ENCODE data around the gene HECTD4. TPM values are rescaled to one million over a fixed set of nuclear protein-coding genes. Genes with fewer than 3 reads are reported as not detected.
A peak's percentile ranks its signal among the peaks of the same experiment; 100 is the strongest.
"Not testable (repeated sequence)": the region's sequence is repeated elsewhere in the genome, so short reads cannot be mapped to it uniquely, and the experiment has no call there.

HECTD4 gene
- polyA plus RNA-seq, 1 donor: 38.1 TPM

GRCh38 chr12:112163056-112163455 is 219.2 kb downstream of the HECTD4 start:
- H3K9me3 ChIP-seq (ENCODE audit: control insufficient read depth, low read depth, low read length): peaks cover 4% of the 10 kb centered on the region
- H3K27ac ChIP-seq (ENCODE audit: low read length): no peak overlapping the region
- no peak for DNase-seq
- H3K4me1 ChIP-seq (ENCODE audit: control insufficient read depth, insufficient read depth, low read length): no peaks in the 10 kb centered on the region
- H3K27me3 ChIP-seq (ENCODE audit: control insufficient read depth, insufficient read depth, low read length): no peaks in the 10 kb centered on the region
- peaks cover 82% of the 10 kb centered on the region for H3K36me3 ChIP-seq (ENCODE audit: control insufficient read depth, insufficient read depth, low read length)
- no peak overlapping the region for H3K4me3 ChIP-seq (ENCODE audit: low read length)
- no CpG with 5 or more reads among the region's 8 CpGs for WGBS (ENCODE audit: insufficient coverage, low lambda C conversion rate)

DNA sequence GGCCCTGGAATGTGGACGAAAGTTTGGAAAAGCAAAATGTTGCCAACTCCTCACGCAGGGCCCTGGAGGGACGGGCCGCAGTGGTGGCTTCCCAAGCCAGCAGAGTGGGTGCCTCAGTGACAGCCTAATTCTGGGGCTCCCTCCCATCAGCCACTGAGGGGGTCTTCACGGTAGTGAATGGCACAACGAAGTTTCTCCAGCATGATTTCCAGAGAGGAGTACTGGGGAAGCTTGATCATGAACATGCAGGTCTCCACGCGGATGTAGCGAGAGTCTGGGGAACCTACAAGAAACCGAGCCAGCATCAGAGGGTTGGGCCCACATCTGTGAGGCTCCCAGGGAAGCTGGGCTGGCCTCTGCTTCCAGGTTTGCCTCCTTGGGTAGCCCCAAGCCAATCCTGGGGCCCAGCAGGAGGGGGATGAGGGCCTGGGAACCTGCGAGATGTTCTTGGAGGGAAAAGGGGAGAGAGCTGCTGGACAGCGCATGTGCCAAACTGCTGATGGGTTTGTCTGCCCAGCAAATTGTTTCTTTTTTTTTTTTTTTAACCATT is 219.9 kb downstream of the HECTD4 start:
- Histone ChIP-seq H3K27me3 (ENCODE audit: control insufficient read depth, insufficient read depth, low read length) (no peaks in the 10 kb centered on the region), H3K4me1 (ENCODE audit: control insufficient read depth, insufficient read depth, low read length) (no peaks in the 10 kb centered on the region), H3K36me3 (ENCODE audit: control insufficient read depth, insufficient read depth, low read length) (peaks cover 76% of the 10 kb centered on the region), H3K27ac (ENCODE audit: low read length) (no peak overlapping the region), H3K4me3 (ENCODE audit: low read length) (no peak overlapping the region), H3K9me3 (ENCODE audit: control insufficient read depth, low read depth, low read length) (peaks cover 4% of the 10 kb centered on the region)
- DNase-seq: no peak
- WGBS (ENCODE audit: insufficient coverage, low lambda C conversion rate): no CpG with 5 or more reads among the region's 12 CpGs

DNA sequence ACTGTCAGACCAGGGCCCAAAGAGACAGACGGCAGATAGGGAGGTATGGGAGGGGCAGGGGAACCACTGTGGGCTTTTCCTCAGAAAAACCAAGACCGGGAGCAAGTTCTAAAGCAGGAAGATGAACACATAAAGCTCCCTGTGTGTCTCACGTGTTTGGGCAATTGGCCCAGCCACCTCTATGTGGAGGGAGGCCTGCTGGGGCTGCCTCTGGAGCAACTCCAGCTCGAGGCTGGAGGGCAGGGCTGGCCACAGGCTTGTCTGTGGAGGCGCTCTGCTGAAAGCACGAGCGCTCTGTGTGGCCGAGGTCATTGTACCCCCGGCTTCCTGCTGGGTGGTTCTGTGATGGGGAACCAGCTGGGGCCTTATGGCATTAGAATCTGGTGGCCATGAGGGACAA is 220.5 kb downstream of the HECTD4 start:
- Histone ChIP-seq H3K9me3 (ENCODE audit: control insufficient read depth, low read depth, low read length) (peaks cover 4% of the 10 kb centered on the region), H3K36me3 (ENCODE audit: control insufficient read depth, insufficient read depth, low read length) (peaks cover 71% of the 10 kb centered on the region), H3K27ac (ENCODE audit: low read length) (no peak overlapping the region), H3K4me3 (ENCODE audit: low read length) (no peak overlapping the region), H3K27me3 (ENCODE audit: control insufficient read depth, insufficient read depth, low read length) (no peaks in the 10 kb centered on the region), H3K4me1 (ENCODE audit: control insufficient read depth, insufficient read depth, low read length) (no peaks in the 10 kb centered on the region)
- no CpG with 5 or more reads among the region's 9 CpGs for WGBS (ENCODE audit: insufficient coverage, low lambda C conversion rate)
- no peak for DNase-seq

GRCh38 chr12:112160611-112161010 is 221.6 kb downstream of the HECTD4 start:
- Histone ChIP-seq H3K27me3 (ENCODE audit: control insufficient read depth, insufficient read depth, low read length) (no peaks in the 10 kb centered on the region), H3K27ac (ENCODE audit: low read length) (no peak overlapping the region), H3K9me3 (ENCODE audit: control insufficient read depth, low read depth, low read length) (peaks cover 4% of the 10 kb centered on the region), H3K36me3 (ENCODE audit: control insufficient read depth, insufficient read depth, low read length) (peaks cover 62% of the 10 kb centered on the region), H3K4me1 (ENCODE audit: control insufficient read depth, insufficient read depth, low read length) (no peaks in the 10 kb centered on the region), H3K4me3 (ENCODE audit: low read length) (no peak overlapping the region)
- WGBS (ENCODE audit: insufficient coverage, low lambda C conversion rate): 83% methylated on average over 1 of the region's 6 CpGs
- DNase-seq: no peak

- H3K36me3 ChIP-seq (ENCODE audit: control insufficient read depth, insufficient read depth, low read length): peaks cover 61% of the 10 kb centered on the region
Measured at GRCh38 chr12:112159146-112159541, 223.1 kb downstream of the HECTD4 start.

DNA sequence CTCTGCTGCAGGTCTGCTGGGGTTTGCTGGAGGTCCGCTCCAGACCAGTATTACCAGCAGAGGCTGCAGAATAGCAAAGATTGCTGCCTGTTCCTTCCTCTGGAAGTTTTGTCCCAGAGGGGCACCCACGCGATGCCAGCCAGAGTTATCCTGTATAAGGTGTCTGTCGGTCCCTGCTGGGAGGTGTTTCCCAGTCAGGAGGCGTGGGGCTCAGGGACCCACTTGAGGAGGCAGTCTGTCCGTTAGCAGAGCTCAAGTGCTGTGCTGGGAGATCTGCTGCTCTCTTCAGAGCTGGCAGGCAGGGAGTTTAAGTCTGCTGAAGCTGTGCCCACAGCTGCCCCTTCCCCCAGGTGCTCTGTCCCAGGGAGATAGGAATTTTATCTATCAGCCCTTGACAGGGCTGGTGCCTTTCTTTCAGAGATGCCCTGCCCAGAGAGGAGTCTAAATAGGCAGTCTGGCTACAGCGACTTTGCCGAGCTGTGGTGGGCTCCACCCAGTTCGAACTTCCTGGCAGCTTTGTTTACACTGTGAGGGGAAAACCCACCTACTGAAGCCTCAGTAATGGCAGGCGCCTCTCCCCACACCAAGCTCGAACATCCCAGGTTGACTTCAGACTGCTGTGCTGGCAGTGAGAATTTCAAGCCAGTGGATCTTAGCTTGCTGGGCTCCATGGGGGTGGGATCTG is 223.6 kb downstream of the HECTD4 start:
- H3K4me3 ChIP-seq (ENCODE audit: low read length); H3K27ac ChIP-seq (ENCODE audit: low read length); H3K4me1 ChIP-seq (ENCODE audit: control insufficient read depth, insufficient read depth, low read length); H3K27me3 ChIP-seq (ENCODE audit: control insufficient read depth, insufficient read depth, low read length); DNase-seq; H3K9me3 ChIP-seq (ENCODE audit: control insufficient read depth, low read depth, low read length): not testable (repeated sequence)
- no CpG with 5 or more reads among the region's 11 CpGs for WGBS (ENCODE audit: insufficient coverage, low lambda C conversion rate)
- H3K36me3 ChIP-seq (ENCODE audit: control insufficient read depth, insufficient read depth, low read length): peaks cover 61% of the 10 kb centered on the region

More at GRCh38 chr12:112159146-112159541, 223.1 kb downstream of the HECTD4 start:
- Histone ChIP-seq H3K27ac (ENCODE audit: low read length) (no peak overlapping the region), H3K4me1 (ENCODE audit: control insufficient read depth, insufficient read depth, low read length) (no peaks in the 10 kb centered on the region), H3K27me3 (ENCODE audit: control insufficient read depth, insufficient read depth, low read length) (no peaks in the 10 kb centered on the region), H3K4me3 (ENCODE audit: low read length) (no peak overlapping the region), H3K9me3 (ENCODE audit: control insufficient read depth, low read depth, low read length) (peaks cover 4% of the 10 kb centered on the region)
- DNase-seq: no peak
- WGBS (ENCODE audit: insufficient coverage, low lambda C conversion rate): no CpG with 5 or more reads among the region's 6 CpGs

- Histone ChIP-seq H3K27me3 (ENCODE audit: control insufficient read depth, insufficient read depth, low read length) (no peaks in the 10 kb centered on the region), H3K36me3 (ENCODE audit: control insufficient read depth, insufficient read depth, low read length) (peaks cover 57% of the 10 kb centered on the region)
Measured at GRCh38 chr12:112153893-112154219, 228.4 kb downstream of the HECTD4 start.

GRCh38 chr12:112153181-112153892 is 228.9 kb downstream of the HECTD4 start:
- H3K36me3 ChIP-seq (ENCODE audit: control insufficient read depth, insufficient read depth, low read length): peaks cover 57% of the 10 kb centered on the region
- no peaks in the 10 kb centered on the region for H3K27me3 ChIP-seq (ENCODE audit: control insufficient read depth, insufficient read depth, low read length)
- no CpG with 5 or more reads among the region's 11 CpGs for WGBS (ENCODE audit: insufficient coverage, low lambda C conversion rate)
- peaks cover 3% of the 10 kb centered on the region for H3K4me1 ChIP-seq (ENCODE audit: control insufficient read depth, insufficient read depth, low read length)
- peaks cover 2% of the 10 kb centered on the region for H3K9me3 ChIP-seq (ENCODE audit: control insufficient read depth, low read depth, low read length)
- no peak overlapping the region for H3K4me3 ChIP-seq (ENCODE audit: low read length)
- H3K27ac ChIP-seq (ENCODE audit: low read length): no peak overlapping the region
- DNase-seq: no peak

More at GRCh38 chr12:112153893-112154219, 228.4 kb downstream of the HECTD4 start:
- whole genome bisulfite sequencing (ENCODE audit: insufficient coverage, low lambda C conversion rate): 97% methylated on average over 5 of the region's 8 CpGs
- Histone ChIP-seq H3K9me3 (ENCODE audit: control insufficient read depth, low read depth, low read length) (peaks cover 4% of the 10 kb centered on the region), H3K4me1 (ENCODE audit: control insufficient read depth, insufficient read depth, low read length) (peaks cover 3% of the 10 kb centered on the region), H3K27ac (ENCODE audit: low read length) (no peak overlapping the region), H3K4me3 (ENCODE audit: low read length) (no peak overlapping the region)
- DNase-seq: no peak

DNA sequence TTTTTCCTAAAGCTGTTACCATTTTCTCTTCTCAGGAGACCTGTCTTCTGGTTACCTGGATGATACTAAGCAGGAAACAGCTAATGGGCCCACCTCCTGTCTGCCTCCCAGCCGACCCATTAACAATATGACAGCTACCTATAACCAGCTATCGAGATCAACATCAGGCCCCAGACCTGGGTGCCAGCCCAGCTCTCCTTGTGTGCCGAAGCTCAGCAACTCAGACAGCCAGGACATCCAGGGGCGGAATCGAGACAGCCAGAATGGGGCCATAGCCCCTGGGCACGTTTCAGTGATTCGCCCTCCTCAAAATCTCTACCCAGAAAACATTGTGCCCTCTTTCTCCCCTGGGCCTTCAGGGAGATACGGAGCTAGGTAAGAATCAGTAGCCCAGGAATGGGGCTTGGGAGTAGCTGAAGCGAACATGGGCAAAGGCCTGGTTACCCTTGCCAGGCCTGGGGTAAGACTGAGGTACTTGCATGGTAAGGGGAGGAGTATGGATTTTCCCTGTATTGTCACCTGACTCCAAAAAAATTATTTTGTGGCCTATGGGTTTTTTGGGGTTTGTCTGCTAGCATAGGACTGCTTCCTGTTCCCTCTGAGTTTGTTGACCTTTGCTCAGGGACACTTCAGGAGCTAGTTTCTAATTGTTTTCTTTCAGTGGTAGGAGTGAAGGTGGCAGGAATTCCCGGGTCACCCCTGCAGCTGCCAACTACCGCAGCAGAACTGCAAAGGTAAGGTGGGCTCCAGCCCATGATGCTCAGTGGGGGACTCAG is 230.3 kb downstream of the HECTD4 start:
- H3K27ac ChIP-seq (ENCODE audit: low read length): no peak overlapping the region
- H3K9me3 ChIP-seq (ENCODE audit: control insufficient read depth, low read depth, low read length): no peaks in the 10 kb centered on the region
- H3K36me3 ChIP-seq (ENCODE audit: control insufficient read depth, insufficient read depth, low read length): peaks cover 63% of the 10 kb centered on the region
- DNase-seq: no peak
- WGBS (ENCODE audit: insufficient coverage, low lambda C conversion rate): no CpG with 5 or more reads among the region's 11 CpGs
- no peaks in the 10 kb centered on the region for H3K27me3 ChIP-seq (ENCODE audit: control insufficient read depth, insufficient read depth, low read length)
- H3K4me1 ChIP-seq (ENCODE audit: control insufficient read depth, insufficient read depth, low read length): peaks cover 3% of the 10 kb centered on the region
- no peak overlapping the region for H3K4me3 ChIP-seq (ENCODE audit: low read length)

- no peak overlapping the region for H3K27ac ChIP-seq (ENCODE audit: low read length)
- H3K36me3 ChIP-seq (ENCODE audit: control insufficient read depth, insufficient read depth, low read length): peaks cover 81% of the 10 kb centered on the region
- H3K4me1 ChIP-seq (ENCODE audit: control insufficient read depth, insufficient read depth, low read length): peaks cover 3% of the 10 kb centered on the region
- peak; percentile 15 to 23 for DNase-seq
- no peak overlapping the region for H3K4me3 ChIP-seq (ENCODE audit: low read length)
- H3K27me3 ChIP-seq (ENCODE audit: control insufficient read depth, insufficient read depth, low read length): no peaks in the 10 kb centered on the region
- H3K9me3 ChIP-seq (ENCODE audit: control insufficient read depth, low read depth, low read length): no peaks in the 10 kb centered on the region
- WGBS (ENCODE audit: insufficient coverage, low lambda C conversion rate): no CpG with 5 or more reads among the region's 5 CpGs
Measured at GRCh38 chr12:112149596-112149995, 232.6 kb downstream of the HECTD4 start.
